Erythroblast (primary cell): ENCODE data around the gene HOXB13.

Experiments used
- DNase-seq, 2 experiments: peaks; one replicate each; lab custom pipeline; 2025; lab: John Stamatoyannopoulos, UW
- GATA1 ChIP-seq: IDR thresholded peaks from 2 replicates; pipeline ENCODE4 v1.6.1; 2011; ENCODE audit warnings: low read depth, mild to moderate bottlenecking, control low read depth, low read length, moderate library complexity
- POLR2A ChIP-seq: IDR thresholded peaks from 2 replicates; pipeline ENCODE4 v1.6.1; 2011; ENCODE audit warnings: mild to moderate bottlenecking, low read length

The HOXB13 gene

DNA sequence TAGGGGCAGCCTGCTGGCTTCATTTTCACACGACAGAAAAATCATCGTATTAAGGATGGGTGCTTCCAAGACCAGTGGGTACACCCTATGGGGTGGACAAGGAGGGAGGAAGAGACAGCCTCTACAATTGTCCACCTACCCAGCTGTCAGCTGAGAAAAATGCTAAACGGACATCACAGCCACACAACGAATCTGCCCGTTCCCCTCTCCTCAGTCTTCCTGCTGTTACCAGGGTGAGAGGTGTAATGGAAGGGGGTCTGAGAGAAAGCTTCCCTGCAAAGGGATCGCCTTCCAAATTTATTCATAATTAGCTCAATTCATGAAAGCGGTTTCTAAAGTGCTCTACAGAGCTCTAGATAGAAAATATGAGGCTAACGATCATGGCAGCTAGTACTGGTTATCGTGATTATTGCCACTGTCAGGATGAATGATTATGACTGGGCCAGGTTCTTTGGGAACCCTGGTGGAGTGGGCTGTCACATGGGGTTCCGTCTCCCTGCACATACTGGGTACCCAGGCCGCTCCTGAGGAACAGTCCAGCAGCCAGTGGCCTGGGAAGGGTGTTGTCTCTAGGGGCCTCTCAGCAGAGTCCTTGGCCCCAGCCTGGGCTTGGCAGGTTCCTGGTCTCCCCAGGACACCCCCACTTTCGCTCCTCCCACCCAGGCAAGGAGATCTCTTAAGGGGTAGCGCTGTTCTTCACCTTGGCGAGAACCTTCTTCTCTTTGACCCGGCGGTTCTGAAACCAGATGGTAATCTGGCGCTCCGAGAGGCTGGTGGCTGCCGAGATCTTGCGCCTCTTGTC is 2.2 kb downstream of the HOXB13 start:
- TF ChIP-seq POLR2A (no peak), GATA1 (no peak)
- DNase-seq, result no peak

GRCh38 chr17:48725288-48726064 is 3.1 kb downstream of the HOXB13 start:
- DNase-seq, result no peak
- TF ChIP-seq POLR2A (no peak), GATA1 (no peak)

DNA sequence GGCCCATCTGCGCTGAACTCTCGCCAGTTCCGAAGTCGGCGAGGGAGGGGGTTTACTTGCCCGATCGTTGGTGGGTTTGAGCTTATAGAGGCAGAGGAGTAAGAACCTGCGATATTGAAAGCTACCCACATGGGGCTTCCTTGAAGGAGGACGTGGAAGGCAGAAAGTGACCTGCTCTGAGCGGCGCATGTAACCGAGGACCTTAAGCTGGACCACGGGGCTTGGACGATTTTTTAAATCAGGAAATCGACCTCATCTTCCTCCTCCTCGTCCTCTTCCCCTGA is 3.6 kb downstream of the HOXB13 start:
- no peak for TF ChIP-seq GATA1
- no peak for TF ChIP-seq POLR2A
- DNase-seq, result no peak

DNA sequence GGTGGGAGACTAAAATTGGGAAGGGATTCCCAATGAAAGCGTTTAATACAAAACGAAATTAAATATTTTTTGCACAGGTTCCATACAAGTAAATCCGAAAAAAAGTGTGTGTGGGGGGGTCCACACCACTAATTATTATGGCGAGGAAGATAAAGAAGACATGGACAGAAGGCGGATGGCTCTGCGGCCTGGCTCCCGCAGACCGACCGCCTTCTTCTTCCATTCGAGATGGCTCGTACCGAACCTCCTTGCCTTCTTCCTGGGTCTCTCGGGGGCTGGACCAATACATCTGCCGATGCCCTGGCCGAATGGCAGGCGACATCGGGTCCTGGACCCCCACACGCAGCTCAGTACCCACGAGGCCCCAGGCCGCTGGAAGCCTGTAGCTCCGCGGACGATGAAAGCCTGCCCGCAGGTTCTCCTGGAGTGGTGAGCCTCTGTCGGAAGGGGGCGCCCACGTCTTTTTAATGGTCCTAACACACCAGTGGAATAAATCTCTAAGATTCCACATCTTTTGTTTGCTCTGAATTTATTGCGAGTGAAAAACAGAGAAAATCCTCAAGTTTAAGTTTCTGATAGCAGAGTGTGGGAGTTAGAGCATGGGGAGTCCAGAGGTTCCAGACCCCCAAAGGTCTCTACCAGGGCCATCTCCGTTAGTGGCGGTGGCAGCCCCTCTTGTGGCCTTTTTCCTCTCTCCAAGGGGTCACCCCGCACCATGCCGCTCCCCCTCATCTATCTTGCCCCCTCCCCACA is 4.1 kb downstream of the HOXB13 start:
- TF ChIP-seq POLR2A (no peak), GATA1 (no peak)
- DNase-seq, result peak; percentile 62 to 80

DNA sequence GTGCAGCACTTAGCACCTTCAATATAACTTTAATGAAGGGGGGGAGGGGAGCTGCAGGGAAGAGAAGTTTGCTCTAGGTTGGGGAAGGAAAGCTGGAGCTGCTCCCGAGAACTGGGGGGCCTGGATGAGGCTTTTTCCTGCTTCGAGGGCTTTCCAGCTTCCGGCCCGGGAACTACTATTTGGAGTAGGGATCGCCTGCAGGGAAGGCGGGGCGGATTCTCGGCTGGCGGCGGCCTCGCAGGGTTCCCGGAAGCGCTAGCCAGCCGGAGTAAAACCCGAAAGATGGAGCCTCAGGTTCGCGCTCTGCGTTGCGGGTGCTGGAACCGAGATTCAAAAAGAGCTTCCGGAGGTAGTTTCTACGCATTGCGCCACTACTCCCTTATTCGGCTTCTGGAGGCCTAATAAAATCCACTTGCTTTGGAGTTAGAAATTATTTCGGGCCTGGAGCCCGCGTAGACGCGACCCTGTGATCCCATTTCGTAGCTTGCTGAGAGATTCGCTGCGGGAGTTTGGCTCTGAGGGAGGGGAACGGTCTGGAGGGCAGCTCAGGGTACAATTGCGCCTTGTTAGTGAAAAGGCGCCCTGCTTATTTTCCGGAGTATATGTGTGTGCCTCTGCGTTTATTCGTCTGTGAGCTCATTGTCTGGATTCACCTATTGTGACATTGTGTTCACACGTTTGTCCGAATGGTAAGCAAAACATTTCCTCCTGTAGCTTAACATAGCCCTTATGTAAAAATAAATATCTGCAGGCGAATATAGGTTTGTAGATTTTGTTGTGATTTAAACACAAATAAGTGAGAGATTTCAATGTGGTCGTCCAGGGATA is 4.9 kb downstream of the HOXB13 start:
- TF ChIP-seq POLR2A (no peak), GATA1 (no peak)
- DNase-seq, result no peak

- DNase-seq, result no peak
- TF ChIP-seq GATA1 (no peak), POLR2A (no peak)
Observed at GRCh38 chr17:48722915-48723422, 5.6 kb downstream of the HOXB13 start, which contains the start of gene PRAC2. Gene PRAC2, plus strand, starts transcription at chr17:48723185. Its CDS starts 1,226 bp downstream, at chr17:48724411.

DNA sequence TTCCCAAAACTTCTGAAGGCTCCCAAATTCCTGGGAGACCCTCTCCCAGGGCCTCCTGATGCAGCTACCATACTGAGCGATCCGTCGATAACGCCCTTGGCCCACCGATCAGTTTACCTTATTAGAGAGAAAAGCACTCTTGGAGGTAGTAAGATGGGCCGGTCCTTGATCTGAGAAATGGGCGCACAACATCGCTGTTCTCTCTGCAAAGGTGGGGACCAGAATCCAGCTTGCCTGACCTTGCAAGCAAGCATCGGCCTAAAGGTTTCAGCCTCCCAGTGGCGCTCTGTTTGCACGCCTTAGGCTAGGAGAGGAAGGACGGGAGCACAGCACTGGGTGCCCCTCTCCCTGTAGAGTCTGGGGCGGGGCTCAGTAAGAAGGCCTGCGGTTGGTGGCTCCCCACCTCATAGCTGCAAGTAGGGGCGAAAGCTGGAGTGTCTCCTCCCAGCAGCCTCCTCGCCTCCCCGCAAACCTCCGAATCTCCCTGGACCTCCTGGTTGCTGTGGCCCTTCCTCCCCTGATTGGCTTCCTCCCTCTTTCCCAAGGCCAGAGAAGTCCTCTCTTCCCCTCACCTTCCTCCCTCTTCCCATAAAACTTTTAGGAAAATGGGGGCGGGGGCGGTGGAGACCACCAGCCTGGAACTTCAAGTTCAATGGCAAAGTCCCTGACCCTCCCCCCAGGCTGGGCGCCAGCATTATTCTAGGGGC is 6.2 kb downstream of the HOXB13 start, which contains the start of gene PRAC1:
TSS of gene PRAC1 (minus strand) at position 318 of the 707 bp plus-strand sequence. CDS start at position 192, 126 bp downstream.
- no peak for DNase-seq
- TF ChIP-seq GATA1 (no peak), POLR2A (no peak)

GRCh38 chr17:48721009-48721402 is 7.5 kb downstream of the HOXB13 start:
- TF ChIP-seq GATA1 (no peak), POLR2A (no peak)
- DNase-seq, result no peak

DNA sequence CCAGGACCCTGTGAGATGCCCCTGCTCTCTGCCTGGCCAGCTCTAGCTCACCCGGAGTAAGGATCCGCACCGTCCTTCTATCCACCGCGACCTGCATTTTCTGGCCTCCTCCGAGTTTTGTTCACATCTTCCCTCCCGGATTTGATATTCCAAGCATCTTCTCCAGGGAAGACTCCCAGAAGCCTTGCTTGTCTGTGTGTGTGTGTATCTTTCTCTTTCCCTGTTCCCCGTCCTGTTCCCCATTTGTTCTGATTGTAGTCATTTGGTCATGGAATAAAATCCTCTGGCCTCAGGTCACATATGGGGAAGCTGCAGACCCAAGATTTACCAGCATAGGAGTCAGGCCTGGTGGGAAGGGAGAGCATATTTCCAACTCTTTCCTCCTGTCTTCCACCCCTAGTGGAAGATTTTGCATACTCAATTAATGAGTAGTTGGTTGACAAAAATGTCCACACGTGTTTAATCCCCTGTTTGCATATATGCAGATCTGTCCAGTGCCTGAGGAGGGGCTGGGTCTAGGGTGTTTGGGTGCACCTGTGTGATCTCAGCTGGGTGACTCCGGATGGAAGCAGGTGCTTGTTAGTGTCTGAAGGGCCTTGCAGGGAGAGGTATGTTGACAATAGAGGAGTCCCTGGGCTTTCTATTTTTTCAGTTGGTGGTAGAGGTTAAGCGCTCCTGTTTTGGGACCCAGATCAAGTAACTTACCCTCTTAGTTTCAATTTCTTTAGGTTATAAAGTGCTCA is 8.1 kb downstream of the HOXB13 start:
- TF ChIP-seq POLR2A (no peak), GATA1 (no peak)
- no peak for DNase-seq

DNA sequence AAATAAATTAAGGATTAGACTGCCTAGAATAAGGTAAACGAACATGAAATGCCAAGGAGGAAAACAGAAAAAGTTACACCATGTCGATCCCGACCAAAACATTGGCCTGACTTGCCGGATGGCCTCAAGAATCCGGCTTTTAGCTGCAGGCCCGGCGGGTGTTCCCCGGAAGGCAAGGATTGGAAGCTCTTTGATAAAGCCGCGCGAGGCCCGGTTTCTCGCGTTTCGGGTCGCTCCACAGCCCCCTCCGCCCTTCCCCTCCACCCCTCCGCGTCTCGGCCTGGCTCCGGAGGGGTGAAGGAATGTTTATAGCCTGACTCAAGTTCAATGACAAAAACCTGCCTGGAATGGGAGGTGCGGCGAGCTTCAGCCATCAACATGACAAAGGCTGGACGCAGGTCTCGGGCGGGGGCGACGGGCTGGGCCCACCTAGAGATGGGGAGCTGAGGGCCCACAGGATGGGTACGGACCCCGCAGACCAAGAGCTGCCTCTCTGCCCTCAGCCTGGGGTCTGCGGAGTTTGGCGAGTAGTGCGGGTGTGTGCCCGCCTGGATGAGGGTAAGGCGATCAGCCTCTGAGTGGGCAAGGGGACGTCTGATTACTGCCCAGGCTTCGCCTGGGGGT is 8.8 kb downstream of the HOXB13 start:
- no peak for DNase-seq
- TF ChIP-seq GATA1 (no peak), POLR2A (no peak)

DNA sequence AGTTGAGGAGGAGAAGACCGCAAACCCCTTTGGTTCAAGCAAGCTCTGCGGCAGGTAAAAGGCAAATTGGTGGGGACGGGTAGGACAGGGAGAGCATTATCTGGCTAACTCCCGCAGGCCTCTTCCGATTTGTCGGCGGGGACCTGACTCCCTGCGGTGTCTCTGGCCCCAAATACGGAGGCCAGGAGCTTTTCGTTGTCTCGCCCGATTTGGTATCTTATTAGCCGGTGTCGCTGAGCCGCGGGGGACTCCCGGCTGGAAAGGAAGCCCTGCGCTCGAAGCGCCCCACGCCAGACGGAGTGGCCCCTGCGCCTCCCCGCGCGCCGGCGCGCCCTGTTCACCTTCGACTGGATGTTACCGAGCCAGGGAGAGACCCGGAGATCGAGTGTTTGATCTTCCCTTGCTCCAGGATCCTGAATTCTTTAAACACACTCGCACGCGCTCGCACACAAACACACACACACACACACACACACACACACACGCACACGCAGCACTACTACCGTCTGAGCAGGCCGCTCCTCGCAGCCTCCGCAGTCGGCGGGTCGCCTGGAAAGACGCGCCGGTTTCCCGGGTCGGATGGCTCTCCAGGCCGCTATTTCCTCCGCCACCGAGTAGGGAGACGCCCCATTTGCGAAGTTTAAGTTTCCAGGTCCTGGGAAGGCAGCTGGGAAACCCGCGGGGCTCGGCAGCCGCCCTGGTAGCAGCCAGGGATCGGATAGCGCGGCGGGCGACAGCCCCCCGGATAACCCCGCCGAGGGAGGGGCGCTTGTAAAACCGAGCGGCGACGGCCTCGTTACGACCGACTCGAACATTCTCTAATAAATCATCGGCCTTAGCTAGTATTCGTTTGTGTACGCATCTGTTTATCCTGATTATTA is 9.5 kb downstream of the HOXB13 start:
- no peak for TF ChIP-seq GATA1
- TF ChIP-seq POLR2A, result no peak
- peak; percentile 19 to 29 for DNase-seq
